HG02885 (cell line): ENCODE data around the gene CIITA.

Experiments used
- ATAC-seq: cut with Tn5 transposase; IDR thresholded peaks from one replicate; pipeline ENCODE4 v1.9.1; 2021; ENCODE audit warnings: mild to moderate bottlenecking; ENCODE audit not compliant: unreplicated experiment, poor library complexity

Gene CIITA

DNA sequence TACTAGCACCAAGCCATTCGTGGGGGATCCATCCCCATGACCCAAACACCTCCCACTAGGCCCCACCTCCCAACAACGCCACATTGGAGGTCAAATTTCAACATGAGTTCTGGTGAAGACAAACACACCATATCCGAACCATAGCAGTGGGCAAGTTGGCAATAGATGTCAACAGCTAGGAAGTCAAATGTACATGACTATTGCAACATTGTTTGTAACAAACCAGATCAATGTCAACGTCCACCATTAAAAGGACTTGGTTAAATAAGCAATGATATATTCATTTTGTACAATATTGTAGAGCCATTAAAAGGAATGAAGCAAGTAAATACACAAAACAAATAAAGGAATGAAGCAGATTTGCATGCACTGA lies 26.5 kb upstream of the CIITA start:
- ATAC-seq: no peak

DNA sequence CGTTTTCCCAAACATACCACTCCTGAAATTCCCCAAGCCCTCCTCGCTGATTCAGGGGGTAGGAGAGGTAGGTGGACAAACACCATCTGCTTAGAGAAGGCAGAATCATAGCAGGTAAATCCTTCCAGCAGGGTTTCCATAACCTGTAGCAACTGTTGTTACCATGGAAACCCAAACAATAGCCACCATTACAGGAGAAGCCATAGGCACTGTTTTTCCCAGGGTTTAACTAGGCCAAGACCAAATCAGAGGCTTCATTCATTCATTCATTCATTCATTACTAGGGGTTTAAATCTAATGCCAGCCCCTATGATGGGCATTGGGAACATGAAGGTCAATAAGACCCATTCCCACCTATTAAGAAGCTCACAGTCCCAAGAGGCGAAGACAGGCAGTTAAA lies 25.5 kb upstream of the CIITA start:
- no peak for ATAC-seq

DNA sequence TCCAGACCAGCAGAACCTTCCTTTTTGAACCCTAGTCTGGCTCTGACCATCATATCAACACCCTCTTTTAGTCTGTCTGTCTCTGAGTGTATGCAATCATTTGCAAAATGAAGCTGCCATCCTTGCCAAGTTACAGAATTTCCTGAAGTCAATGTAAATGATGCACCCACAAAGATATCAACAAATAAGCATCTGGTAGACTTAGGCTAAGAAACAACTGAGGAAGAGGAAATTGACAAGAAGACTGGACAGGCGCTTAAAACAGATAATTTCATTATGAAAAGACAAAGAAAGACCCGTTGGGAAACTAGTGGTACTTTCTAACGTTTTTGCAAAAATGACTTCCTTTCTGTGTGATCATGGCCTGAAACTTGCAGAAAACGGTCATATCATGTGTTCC lies 24.7 kb upstream of the CIITA start:
- no peak for ATAC-seq

DNA sequence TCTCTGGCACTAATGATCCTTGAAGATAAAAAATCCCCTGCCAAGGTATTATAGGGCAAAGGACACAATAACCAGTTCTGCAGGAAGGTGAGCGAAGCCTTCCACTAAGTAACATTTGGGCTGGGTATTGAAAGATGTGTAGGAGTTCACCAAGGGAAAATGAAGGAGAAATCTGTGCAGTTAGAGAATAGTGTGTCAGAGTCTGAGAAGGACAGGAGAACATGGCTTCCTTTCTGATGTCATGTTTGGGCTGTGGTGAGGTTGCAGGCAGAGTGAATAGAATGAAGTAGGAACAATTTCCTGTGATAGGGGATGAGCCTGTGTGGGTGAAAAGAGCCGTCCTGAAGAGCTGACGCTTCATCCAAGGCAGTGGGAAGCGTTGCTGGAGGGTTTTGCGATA lies 24.1 kb upstream of the CIITA start:
- ATAC-seq: no peak

DNA sequence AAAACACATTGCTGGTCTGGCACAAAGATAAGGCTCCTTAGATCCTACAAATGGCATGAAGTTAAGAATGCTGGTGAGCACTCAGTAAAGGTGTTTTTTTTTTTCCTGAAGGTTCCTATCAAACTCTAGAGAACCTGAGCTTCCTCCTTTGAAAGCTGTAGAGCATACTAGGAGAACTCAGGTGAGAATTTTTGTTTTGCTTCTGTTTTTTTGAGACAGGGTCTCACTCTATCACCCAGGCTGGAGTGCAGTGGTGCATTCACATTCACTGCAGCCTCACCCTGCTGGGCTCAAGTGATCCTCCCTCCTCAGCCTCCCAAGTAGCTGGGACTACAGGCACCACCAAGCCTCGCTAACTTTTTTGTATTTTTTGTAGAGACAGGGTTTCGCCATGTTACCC lies 21.0 kb upstream of the CIITA start:
- ATAC-seq: no peak

DNA sequence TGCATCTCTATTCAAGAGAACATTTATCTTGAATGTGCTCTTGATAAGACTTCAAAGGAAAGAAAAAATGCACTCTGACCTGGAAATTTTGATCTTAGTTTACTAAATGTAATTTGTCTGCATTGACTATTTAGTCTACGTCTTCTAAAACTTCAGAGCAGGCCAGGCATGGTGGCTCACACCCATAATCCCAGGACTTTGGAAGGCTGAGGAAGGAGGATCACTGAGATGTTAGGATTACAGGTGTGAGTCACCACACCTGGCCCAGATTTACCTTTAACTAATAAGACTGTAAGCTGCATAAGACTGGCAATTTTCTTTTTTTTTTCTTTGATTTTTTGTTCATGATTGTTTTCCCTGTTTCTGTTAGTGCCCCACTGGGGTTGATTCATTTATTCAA lies 18.8 kb upstream of the CIITA start:
- ATAC-seq: no peak

DNA sequence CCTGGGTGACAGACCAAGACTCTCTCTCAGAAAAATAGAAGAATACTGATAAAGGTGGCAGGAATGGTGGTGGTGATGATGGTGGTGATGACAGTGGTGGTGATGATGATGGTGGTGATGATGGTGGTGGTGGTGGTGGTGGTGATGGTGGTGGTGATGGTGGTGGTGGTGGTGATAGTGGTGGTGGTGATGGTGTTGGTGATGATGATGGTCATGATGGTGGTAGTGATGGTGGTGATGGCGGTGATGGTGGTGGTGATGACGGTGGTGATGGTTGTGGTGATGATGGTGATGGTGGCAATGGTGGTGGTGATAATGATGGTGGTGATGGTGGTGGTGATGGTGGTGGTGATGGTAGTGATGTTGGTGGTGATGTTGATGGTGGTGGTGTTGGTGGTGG lies 18.0 kb upstream of the CIITA start:
- ATAC-seq: no peak

DNA sequence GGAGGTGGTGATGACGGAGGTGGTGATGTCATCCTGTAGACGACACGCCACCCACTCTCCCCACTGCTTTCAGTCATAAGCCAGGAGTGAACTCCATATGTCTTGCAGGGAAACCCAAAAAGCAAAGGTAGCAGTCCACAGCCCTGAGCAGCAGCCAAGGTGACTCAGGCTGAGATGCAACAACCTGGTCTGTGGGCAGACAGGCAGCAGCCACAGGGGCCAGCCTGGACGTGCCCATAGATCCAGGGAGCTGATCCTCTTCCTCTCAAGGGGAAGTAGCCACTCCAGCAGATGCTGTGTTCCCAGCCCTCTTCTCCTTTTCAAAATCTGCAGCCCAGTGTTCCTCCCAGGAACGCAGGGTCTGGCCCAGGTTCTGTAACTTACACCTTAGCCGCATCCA lies 17.3 kb upstream of the CIITA start:
- ATAC-seq: no peak

DNA sequence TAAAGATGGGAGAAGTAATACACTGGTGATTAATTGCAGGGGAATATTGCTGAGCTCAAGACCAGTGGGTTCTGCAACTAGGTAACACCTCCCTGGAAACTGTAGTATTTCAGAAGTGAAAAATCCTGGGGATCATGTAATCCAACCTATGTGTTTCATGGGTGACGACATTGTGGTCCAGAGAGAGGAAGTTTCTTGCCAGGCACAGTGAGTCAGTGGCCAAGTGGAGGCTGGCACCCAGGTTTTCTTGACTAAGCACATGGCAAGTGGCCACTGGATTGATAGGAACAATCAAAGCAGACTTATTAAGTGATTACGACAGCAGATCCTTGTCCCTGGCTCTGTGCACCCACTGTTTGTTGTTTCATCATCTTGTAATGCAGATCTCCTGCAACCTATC lies 14.6 kb upstream of the CIITA start:
- ATAC-seq: no peak

DNA sequence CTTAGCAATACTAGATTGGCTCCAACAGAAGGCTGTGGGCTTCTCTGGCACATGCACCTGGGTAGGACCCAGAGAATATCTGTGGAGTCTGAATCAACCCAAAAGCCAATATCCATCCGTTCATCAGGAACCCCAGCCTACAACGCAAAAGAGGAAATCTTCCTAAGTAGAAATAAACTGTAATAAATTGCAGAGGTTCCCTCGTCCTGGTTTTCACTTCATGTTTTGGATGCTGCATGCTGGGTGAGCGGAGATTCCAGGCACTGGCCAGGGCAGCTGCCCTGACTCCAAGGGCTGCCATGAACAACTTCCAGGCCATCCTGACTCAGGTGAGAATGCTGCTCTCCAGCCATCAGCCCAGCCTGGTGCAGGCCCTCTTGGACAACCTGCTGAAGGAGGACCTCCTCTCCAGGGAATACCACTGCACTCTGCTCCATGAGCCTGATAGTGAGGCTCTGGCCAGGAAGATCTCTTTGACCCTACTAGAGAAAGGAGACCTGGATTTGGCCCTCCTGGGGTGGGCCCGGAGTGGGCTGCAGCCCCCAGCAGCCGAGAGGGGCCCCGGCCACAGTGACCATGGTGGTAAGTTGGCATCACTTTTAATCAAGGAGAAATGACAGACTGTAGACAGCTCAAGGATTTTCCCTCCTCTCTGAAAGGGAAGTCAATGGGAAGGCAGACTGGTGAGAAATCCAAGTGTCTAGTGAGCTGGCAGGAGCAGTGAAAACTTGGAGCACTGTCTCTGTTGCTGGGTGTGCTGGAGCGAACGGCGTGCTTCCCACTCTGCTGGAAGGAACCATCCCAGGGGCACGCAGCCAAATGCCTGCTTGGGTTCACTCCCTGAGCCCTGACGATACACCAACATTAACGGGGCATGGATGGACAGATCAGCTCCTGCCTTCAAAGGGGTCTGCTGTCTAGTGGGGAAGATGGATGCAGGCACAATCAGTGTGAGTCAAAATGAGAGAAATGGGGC lies 10.7 kb upstream of the CIITA start:
- no peak for ATAC-seq

DNA sequence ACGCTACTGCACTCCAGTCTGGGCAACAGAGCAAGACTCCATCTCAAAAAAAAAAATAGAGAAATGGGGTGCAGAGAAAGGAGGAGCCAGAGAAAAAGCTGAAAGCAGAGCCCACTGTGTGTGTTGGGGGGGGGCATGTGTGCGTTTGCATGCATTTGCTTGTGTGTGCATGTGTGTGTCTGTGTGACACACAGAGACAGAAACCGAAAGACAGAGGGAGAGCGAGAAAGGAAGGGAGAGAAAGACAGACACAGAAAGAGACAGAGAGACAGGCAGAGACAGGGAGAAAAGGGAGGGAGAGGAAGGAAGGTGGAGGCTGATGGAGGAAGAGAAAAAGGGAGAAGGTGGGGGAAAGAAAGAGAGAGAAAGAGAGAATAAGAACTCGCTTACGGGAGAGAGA lies 9.8 kb upstream of the CIITA start:
- ATAC-seq: no peak

DNA sequence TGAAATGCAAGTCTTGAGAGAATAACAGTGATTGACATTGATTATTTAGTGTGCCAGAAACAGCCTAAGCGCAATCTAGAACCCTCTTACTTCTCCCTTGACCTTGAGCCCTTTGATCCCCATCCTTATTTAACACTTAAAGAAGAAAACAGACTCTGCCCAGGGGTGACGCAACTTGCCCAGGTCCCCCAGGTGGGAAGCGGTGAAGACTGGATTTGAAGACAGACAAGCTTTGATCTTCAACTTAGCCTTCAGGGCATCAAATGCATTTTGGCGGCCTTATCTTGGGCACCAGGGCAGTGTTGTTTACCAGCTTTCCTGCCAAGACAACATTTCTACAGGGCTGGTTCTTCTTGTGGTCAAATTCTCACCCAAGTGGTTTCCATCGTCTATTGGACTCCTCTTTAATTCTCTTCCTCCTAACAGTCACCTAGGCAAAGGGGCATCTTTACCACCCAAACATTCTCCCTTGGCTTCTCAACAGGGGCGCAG lies 8.9 kb upstream of the CIITA start:
- no peak for ATAC-seq

DNA sequence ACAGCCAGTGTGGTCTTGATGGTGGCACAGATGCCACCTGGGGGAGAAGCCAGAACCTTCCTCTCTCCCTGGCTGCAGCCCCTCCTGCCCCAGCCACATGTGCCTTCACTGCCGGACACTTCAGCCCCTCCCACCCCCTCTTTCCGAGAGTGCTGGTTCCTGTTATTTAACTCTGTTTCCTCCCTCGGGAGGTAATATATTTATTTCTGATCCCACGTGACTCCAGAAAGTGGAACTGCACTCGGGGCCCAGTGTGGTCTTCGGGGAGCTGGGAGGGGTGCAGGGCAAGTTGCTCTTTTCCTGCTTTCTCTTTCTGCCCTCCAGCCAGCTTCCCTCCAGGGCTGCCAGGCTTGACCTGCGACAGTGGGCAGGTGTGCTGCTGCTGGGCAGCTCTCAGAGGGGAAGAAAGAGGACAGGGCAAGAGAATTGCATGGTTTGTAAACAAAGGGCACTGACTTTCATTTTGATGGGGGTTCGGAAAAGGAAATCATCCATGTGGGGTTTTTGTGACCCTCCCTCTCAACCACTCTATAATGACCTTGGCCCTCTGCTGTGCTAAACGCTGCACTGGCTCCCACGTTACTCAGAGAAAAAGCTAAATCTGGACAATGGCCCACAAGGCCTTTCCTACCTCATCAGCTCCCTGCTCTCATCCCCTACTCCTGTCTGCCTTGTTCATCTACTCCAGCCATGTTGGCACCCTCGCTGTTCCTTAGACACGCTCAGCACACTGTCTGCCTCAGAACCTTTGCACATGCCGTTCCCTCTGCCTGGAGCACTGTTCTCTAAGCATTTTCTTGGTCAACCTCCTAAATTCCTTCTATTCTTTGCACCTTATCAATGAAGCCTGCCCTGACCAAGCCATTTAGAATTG lies 8.2 kb upstream of the CIITA start:
- peak; percentile 50 for ATAC-seq

DNA sequence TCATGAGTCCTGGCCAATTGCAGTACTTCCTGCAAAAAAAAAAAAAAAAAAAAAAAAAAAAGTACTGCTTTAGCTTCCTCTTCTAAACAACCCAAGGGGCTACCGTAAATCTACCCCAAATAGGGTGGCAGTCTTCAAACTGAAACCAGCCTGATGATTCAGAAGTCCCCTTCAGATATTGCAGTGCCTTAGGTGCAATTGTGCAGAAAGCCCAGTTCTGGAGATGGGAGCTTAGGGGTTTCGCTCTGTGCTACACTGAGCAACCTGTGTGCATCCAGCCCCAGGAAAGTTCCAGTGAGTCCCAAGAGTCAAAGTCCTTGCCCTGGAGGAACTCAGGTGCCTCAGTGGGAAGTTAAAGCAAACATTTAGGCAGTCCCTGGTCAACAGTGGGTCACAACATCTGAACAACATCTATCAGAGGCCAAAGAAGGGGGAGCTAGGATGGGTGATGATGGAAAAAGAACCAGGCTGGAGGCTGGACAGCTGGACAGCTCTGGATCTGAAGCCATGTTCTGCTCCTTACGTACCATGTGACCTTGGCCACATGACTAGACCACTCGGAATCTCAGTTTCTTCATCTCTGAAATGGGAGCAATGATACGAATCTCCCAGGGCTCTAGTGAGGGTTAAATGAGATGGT lies 6.7 kb upstream of the CIITA start:
- no peak for ATAC-seq

DNA sequence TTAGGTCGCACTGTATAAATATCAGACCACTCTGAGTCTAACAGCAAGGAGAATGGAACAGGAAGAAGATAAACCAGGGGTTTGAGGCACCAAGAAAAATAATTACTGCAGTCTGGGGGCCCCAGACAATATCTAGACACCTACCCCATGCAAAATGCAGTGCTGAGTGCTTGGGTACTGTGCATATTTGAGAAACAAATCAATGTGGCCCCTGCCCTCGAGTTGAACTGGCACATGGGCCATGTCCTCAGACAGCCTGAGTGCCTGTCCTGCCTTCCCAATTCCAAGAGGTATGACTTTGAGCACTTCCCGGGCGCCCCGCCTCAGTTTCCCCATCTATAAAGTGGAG lies 6.2 kb upstream of the CIITA start:
- no peak for ATAC-seq

DNA sequence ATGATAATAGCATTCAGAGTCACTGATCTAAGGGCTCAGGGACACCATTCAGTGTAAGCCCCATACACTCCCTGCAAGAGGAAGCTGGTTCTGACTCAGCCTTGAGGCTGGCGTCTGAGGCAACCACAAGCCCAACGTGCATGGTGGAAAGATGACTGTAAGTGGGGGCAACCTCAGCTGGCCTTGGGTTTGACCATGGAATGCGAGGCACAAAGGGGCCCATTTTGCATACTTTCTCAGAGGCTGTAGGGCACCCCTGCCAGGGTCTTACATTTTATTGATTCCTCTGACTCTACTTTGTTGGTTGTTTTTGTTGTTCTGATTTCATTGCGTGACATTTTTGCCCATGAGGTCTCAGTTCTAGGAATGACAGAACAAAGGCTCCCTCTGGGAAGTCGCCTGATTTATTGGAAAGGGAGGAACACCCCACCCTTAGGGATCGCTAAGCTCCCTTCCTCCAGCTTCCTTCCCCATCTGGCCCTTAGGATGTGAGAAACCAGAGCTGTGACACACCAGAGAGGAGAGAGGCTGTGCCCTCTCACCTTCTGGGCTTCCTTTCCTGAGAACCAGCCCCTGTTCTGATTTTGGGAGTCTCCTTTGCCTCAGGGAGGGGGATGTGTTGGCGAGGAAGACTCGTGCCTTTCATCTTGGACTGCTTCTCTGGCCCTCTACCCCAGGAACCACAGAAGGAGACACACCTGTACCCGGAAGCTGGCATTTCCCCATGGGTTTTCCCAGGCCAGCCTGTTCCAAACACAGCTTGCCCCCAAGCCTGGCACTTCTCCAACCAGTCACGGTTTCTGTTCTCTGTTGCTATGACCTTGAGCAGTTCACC lies 5.6 kb upstream of the CIITA start:
- peak; percentile 49 for ATAC-seq

DNA sequence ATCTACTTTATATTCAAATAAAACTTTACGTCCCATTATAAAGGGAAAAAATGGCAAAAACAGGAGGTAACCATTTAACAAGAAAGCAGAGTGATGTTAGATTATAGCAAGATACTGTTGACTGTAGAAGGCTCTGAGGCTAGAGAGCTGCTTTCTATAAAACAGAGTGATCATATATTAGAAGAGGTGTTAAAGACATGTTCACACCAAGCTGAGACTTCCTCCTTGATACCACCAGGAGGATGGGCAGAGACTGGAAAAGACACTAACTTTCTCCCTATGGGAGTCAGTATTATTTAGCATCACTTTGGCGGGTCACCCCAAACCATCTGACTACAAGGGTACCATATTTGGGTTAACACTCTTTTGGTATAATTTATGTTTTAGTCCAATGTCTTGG lies 687 bp upstream of the CIITA start:
- no peak for ATAC-seq

DNA sequence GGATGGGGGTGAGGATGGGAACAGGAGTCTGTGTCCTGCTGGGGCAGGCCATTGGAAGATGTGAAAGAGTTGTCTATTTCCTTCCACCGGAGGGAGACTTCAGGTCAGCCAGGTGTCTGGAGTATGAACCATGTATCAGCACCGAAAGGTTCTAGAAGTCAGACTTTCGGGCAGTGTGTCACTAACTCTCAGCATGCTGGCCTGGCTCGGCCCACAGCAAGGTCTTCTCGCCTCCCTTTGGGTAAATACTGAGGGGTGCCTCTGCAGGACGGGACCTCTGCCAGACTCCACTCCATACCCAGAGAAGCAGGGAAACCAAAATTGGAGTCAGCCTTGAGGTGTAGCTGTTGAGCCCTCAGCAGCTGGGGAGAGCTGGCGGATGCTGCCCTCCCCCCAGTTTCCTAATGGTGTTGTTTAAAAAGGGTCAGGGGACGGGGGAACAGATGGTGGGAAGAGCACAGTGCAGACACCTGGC lies 507 bp downstream of the CIITA start:
- ATAC-seq: no peak

DNA sequence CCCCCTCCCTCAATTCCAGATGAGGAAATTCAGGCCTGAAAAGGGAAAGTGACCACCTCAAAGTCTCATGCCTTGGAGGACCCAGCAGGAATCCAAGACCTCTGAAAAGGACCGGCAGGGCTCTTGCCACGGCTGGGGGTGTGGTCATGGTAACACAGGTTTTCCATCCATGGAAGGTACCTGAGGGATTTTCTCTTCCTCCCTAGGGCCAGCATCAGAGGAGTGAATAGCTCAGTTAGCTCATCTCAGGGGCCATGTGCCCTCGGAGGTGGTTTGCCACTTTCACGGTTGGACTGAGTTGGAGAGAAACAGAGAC lies 1.3 kb downstream of the CIITA start:
- no peak for ATAC-seq
